ENCODE data around the gene TAF4.

- TF ChIP-seq ZNF274 (IDR thresholded peaks at IDR 0.05; ENCODE audit: low read depth, low read length), result no peak
- TF ChIP-seq YY1 (IDR thresholded peaks at IDR 0.05; ENCODE audit: insufficient read depth, insufficient read length), result no peak
Measured at GRCh38 chr20:61997891-61998290, 67.8 kb downstream of the TAF4 start.

Measured in NT2/D1 (cell line).